H9 (cell line): ENCODE measurements around the gene PPFIBP2. TPM values are rescaled to one million over a fixed set of nuclear protein-coding genes. Genes with fewer than 3 reads are reported as not detected.

Experiments
- DNase-seq: peaks from one replicate; pipeline ENCODE4 v3.0.0-alpha.2; 2017
- H2AFZ ChIP-seq: one replicate; pipeline ENCODE4 v1.6.1; 2013; ENCODE audit warnings: mild to moderate bottlenecking, low read length, control low read depth, moderate library complexity
- H2AK5ac ChIP-seq: 2 replicates; pipeline ENCODE4 v1.6.1; 2013; ENCODE audit warnings: low read length, control low read depth, mixed read lengths; ENCODE audit not compliant: insufficient read length
- H2BK120ac ChIP-seq: one replicate; pipeline ENCODE4 v1.6.1; 2013; ENCODE audit warnings: low read depth, mild to moderate bottlenecking, low read length, control low read depth, inconsistent platforms; ENCODE audit not compliant: poor library complexity, severe bottlenecking
- H2BK12ac ChIP-seq: 2 replicates; pipeline ENCODE4 v1.6.1; 2013; ENCODE audit warnings: low read length, control low read depth, mixed read lengths, low read depth; ENCODE audit not compliant: insufficient read length
- H2BK15ac ChIP-seq: 2 replicates; pipeline ENCODE4 v1.6.1; 2013; ENCODE audit warnings: low read depth, low read length, control low read depth
- H2BK20ac ChIP-seq: one replicate; pipeline ENCODE4 v1.6.1; 2013; ENCODE audit warnings: low read depth, mild to moderate bottlenecking, low read length, control low read depth, inconsistent platforms; ENCODE audit not compliant: poor library complexity, severe bottlenecking
- H2BK5ac ChIP-seq: 2 replicates; pipeline ENCODE4 v1.6.1; 2013; ENCODE audit warnings: low read length, control low read depth, mixed read lengths; ENCODE audit not compliant: insufficient read length
- H3K14ac ChIP-seq: 2 replicates; pipeline ENCODE4 v1.6.1; 2013; ENCODE audit warnings: low read length, control low read depth; ENCODE audit not compliant: insufficient read depth
- H3K18ac ChIP-seq: 2 replicates; pipeline ENCODE4 v1.6.1; 2013; ENCODE audit warnings: low read depth, mild to moderate bottlenecking, mixed read lengths, low read length, control low read depth; ENCODE audit not compliant: insufficient read length
- H3K23ac ChIP-seq: 2 replicates; pipeline ENCODE4 v1.6.1; 2013; ENCODE audit warnings: low read length, control low read depth, mixed read lengths, low read depth; ENCODE audit not compliant: insufficient read length
- H3K23me2 ChIP-seq: 2 replicates; pipeline ENCODE4 v1.6.1; 2013; ENCODE audit warnings: low read depth, mild to moderate bottlenecking, mixed read lengths, low read length, control low read depth; ENCODE audit not compliant: insufficient read length, poor library complexity, severe bottlenecking
- H3K27ac ChIP-seq: 2 replicates; pipeline ENCODE4 v1.5.1; 2013; ENCODE audit warnings: low read length, control low read depth, mixed read lengths, low read depth; ENCODE audit not compliant: insufficient read length
- H3K27me3 ChIP-seq: 2 replicates; pipeline ENCODE4 v1.6.1; 2013; ENCODE audit warnings: low read length, control low read depth, inconsistent platforms; ENCODE audit not compliant: insufficient read depth
- H3K4ac ChIP-seq: 2 replicates; pipeline ENCODE4 v1.6.1; 2013; ENCODE audit warnings: low read depth, mild to moderate bottlenecking, control low read depth, inconsistent platforms, low read length, moderate library complexity
- H3K4me1 ChIP-seq: 2 replicates; pipeline ENCODE4 v1.6.1; 2013; ENCODE audit warnings: low read length, control low read depth, inconsistent platforms; ENCODE audit not compliant: insufficient read depth
- H3K4me2 ChIP-seq: 2 replicates; pipeline ENCODE4 v1.6.1; 2013; ENCODE audit warnings: low read length, control low read depth, mixed read lengths; ENCODE audit not compliant: insufficient read length, insufficient read depth
- H3K56ac ChIP-seq: 2 replicates; pipeline ENCODE4 v1.6.1; 2013; ENCODE audit warnings: low read depth, mild to moderate bottlenecking, mixed read lengths, low read length, control low read depth; ENCODE audit not compliant: insufficient read length
- H3K79me1 ChIP-seq: 2 replicates; pipeline ENCODE4 v1.6.1; 2013; ENCODE audit warnings: low read depth, mild to moderate bottlenecking, moderate library complexity, low read length, control low read depth, inconsistent platforms; ENCODE audit not compliant: insufficient read depth, poor library complexity, severe bottlenecking
- H3K79me2 ChIP-seq: 2 replicates; pipeline ENCODE4 v1.6.1; 2013; ENCODE audit warnings: low read length, control low read depth, inconsistent platforms; ENCODE audit not compliant: insufficient read depth
- H3K9ac ChIP-seq: 2 replicates; pipeline ENCODE4 v1.6.1; 2013; ENCODE audit warnings: low read length, control low read depth, mixed read lengths; ENCODE audit not compliant: insufficient read length; ENCODE audit errors: extremely low read depth
- H3K9me3 ChIP-seq: one replicate; pipeline ENCODE4 v1.6.1; 2013; ENCODE audit warnings: low read depth, low read length, inconsistent platforms; ENCODE audit not compliant: control insufficient read depth
- H3T11ph ChIP-seq: one replicate; pipeline ENCODE4 v1.6.1; 2013; ENCODE audit warnings: mild to moderate bottlenecking, low read length, control low read depth, inconsistent platforms
- H4K20me1 ChIP-seq: one replicate; pipeline ENCODE4 v1.6.1; 2013; ENCODE audit not compliant: control insufficient read depth, insufficient read length, insufficient read depth
- H4K5ac ChIP-seq: 2 replicates; pipeline ENCODE4 v1.6.1; 2013; ENCODE audit warnings: low read depth, mild to moderate bottlenecking, mixed read lengths, low read length, control low read depth; ENCODE audit not compliant: insufficient read length
- H4K8ac ChIP-seq: replicated peaks from 2 replicates; pipeline ENCODE4 v1.6.1; 2013; ENCODE audit warnings: low read length, control low read depth, mixed read lengths, low read depth; ENCODE audit not compliant: insufficient read length
- H4K91ac ChIP-seq: 2 replicates; pipeline ENCODE4 v1.6.1; 2013; ENCODE audit warnings: low read depth, mild to moderate bottlenecking, moderate library complexity, mixed read lengths, low read length, control low read depth; ENCODE audit not compliant: insufficient read length
- H3K27ac Mint-ChIP-seq, 3 experiments: 2 replicates in 2 of 3; 3 replicates in 1 of 3; pipeline ENCODE4 v1.8.0; 2020 to 2021; ENCODE audit warnings: mixed read lengths in 3 of 3, mild to moderate bottlenecking in 1 of 3, moderate library complexity in 1 of 3
- H3K27me3 Mint-ChIP-seq: 2 replicates; pipeline ENCODE4 v1.8.0; 2021; ENCODE audit warnings: low read depth, mild to moderate bottlenecking, moderate library complexity, mixed read lengths
- H3K36me3 Mint-ChIP-seq, 3 experiments: 2 replicates in 2 of 3; 3 replicates in 1 of 3; pipeline ENCODE4 v1.8.0; 2020 to 2021; ENCODE audit warnings: low read depth in 3 of 3, mixed read lengths in 3 of 3; ENCODE audit not compliant: insufficient read depth in 1 of 3
- H3K4me1 Mint-ChIP-seq, 2 experiments: 2 replicates each; pipeline ENCODE4 v1.8.0; 2020; ENCODE audit warnings: mixed read lengths in 2 of 2
- H3K4me3 Mint-ChIP-seq, 2 experiments: 2 replicates in 1 of 2; 3 replicates in 1 of 2; pipeline ENCODE4 v1.8.0; 2020 to 2021; ENCODE audit warnings: mild to moderate bottlenecking in 2 of 2, mixed read lengths in 2 of 2, moderate library complexity in 1 of 2
- H3K9me3 Mint-ChIP-seq, 2 experiments: 2 replicates in 1 of 2; 3 replicates in 1 of 2; pipeline ENCODE4 v1.8.0; 2020; ENCODE audit warnings: mild to moderate bottlenecking in 2 of 2, mixed read lengths in 2 of 2, moderate library complexity in 1 of 2
- WGBS: extraction: QIAGEN DNeasy Blood & Tissue Kit; methylation state at CpG from one replicate; pipeline ENCODE4 v1.1.7; 2013; ENCODE audit warnings: missing lambda C conversion rate, low lambda C conversion rate, mixed read lengths; ENCODE audit not compliant: insufficient read length; ENCODE audit errors: extremely low coverage; 5-methylcytosine and 5-hydroxymethylcytosine counted together
- total RNA-seq: library from RNA; stranded (reverse); gene quantifications from 2 replicates; pipeline ENCODE4 v1.2.1, GENCODE V29; 2021
- TF ChIP-seq, protein P1 (sequence below): fragments of 200-600 bp; sonication (generic); conservative IDR thresholded peaks from 3 replicates; pipeline ENCODE4 v1.8.0; 2021; ENCODE audit warnings: antibody characterized with exemption, mild to moderate bottlenecking

PPFIBP2 gene
- total RNA-seq, 1 experiment from 2014 or later, result 8.3 TPM

DNA sequence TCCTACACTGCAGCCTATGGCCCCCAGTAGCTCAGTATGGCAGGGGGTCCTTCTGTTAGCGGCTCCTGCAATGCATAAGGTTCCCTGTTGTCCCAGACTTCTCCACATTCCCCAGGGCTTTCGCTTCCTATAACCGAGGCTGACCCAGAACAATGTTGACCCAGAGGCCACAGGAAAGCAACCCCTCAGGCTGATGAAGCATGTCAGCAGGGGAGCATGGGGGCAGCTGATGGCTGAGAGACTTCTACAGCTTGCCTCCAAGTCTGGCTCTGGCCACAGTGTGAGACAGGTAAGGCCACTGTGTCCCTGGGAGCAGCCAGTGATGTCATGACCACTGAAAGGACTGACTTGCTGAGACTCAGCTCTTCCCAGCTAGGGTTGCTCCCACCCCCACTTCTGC, 12.5 kb upstream of the PPFIBP2 start:
- Mint-ChIP-seq H3K36me3 (no peaks in the 10 kb centered on the region), H3K9me3 (no peaks in the 10 kb centered on the region), H3K27ac (no peak overlapping the region), H3K27me3 (peaks cover 3% of the 10 kb centered on the region; the same call in 1 of the 2 replicates), H3K4me1 (peaks cover 7 to 8% of the 10 kb centered on the region in 2 experiments), H3K4me3 (no peak overlapping the region)
- DNase-seq, result no peak
- no CpG with 5 or more reads among the region's 3 CpGs for WGBS
- H2AK5ac ChIP-seq, result no peak overlapping the region
- H3K79me1 ChIP-seq, result no peaks in the 10 kb centered on the region
- H4K91ac ChIP-seq, result no peak overlapping the region
- H3T11ph ChIP-seq, result no peak overlapping the region
- H3K23ac ChIP-seq, result no peak overlapping the region
- H3K9me3 ChIP-seq, result no peaks in the 10 kb centered on the region
- H2BK12ac ChIP-seq, result no peak overlapping the region
- no peak overlapping the region for H3K27ac ChIP-seq
- TF ChIP-seq, protein P1, sequence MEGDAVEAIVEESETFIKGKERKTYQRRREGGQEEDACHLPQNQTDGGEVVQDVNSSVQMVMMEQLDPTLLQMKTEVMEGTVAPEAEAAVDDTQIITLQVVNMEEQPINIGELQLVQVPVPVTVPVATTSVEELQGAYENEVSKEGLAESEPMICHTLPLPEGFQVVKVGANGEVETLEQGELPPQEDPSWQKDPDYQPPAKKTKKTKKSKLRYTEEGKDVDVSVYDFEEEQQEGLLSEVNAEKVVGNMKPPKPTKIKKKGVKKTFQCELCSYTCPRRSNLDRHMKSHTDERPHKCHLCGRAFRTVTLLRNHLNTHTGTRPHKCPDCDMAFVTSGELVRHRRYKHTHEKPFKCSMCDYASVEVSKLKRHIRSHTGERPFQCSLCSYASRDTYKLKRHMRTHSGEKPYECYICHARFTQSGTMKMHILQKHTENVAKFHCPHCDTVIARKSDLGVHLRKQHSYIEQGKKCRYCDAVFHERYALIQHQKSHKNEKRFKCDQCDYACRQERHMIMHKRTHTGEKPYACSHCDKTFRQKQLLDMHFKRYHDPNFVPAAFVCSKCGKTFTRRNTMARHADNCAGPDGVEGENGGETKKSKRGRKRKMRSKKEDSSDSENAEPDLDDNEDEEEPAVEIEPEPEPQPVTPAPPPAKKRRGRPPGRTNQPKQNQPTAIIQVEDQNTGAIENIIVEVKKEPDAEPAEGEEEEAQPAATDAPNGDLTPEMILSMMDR, result no peak
- H3K4ac ChIP-seq, result no peak overlapping the region
- H2BK15ac ChIP-seq, result no peak overlapping the region
- H4K20me1 ChIP-seq, result no peaks in the 10 kb centered on the region
- H3K27me3 ChIP-seq, result no peaks in the 10 kb centered on the region
- H2AFZ ChIP-seq, result no peak overlapping the region
- H3K56ac ChIP-seq, result no peak overlapping the region
- no peaks in the 10 kb centered on the region for H3K4me1 ChIP-seq
- no peak overlapping the region for H2BK20ac ChIP-seq
- no peak overlapping the region for H3K18ac ChIP-seq
- no peak overlapping the region for H3K4me2 ChIP-seq
- H3K79me2 ChIP-seq, result no peaks in the 10 kb centered on the region
- H3K9ac ChIP-seq, result no peak overlapping the region
- no peak overlapping the region for H2BK5ac ChIP-seq
- no peak overlapping the region for H4K8ac ChIP-seq
- H3K14ac ChIP-seq, result no peak overlapping the region; the same call in 1 of the 2 replicates
- no peak overlapping the region for H2BK120ac ChIP-seq
- H4K5ac ChIP-seq, result no peak overlapping the region
- H3K23me2 ChIP-seq, result no peaks in the 10 kb centered on the region
